HG03520 (cell line): Measurements from ENCODE around the gene GAB2.

Source experiments
- ATAC-seq: cut with Tn5 transposase; IDR thresholded peaks from one replicate; pipeline ENCODE4 v1.9.1; 2021; ENCODE audit warnings: mild to moderate bottlenecking, moderate library complexity; ENCODE audit not compliant: unreplicated experiment

The GAB2 gene

GRCh38 chr11:78428266-78428636, 10.6 kb upstream of the GAB2 start:
- no peak for ATAC-seq

- peak; percentile 42 for ATAC-seq
Measured at GRCh38 chr11:78427615-78428265, 10.1 kb upstream of the GAB2 start.

- no peak for ATAC-seq
Measured at GRCh38 chr11:78426845-78427244, 9.2 kb upstream of the GAB2 start.

GRCh38 chr11:78425399-78426070, 7.9 kb upstream of the GAB2 start:
- ATAC-seq = no peak

- peak; percentile 36 for ATAC-seq
Measured at GRCh38 chr11:78424334-78425270, 7.0 kb upstream of the GAB2 start.

- no peak for ATAC-seq
Measured at GRCh38 chr11:78423241-78423640, 5.6 kb upstream of the GAB2 start.

- no peak for ATAC-seq
Measured at GRCh38 chr11:78420796-78421209, 3.2 kb upstream of the GAB2 start.

GRCh38 chr11:78420255-78420764, 2.7 kb upstream of the GAB2 start:
- no peak for ATAC-seq

- ATAC-seq = no peak
Measured at GRCh38 chr11:78419327-78419726, 1.7 kb upstream of the GAB2 start.

GRCh38 chr11:78418584-78419211, 1.1 kb upstream of the GAB2 start:
- no peak for ATAC-seq

- ATAC-seq = peak; percentile 41
Measured at GRCh38 chr11:78417888-78418583, 416 bp upstream of the GAB2 start.

- ATAC-seq = peak; percentile 44
Measured at GRCh38 chr11:78416285-78417174, 1.1 kb downstream of the GAB2 start.

- ATAC-seq = no peak
Measured at GRCh38 chr11:78415338-78415737, 2.3 kb downstream of the GAB2 start.

- ATAC-seq = no peak
Measured at GRCh38 chr11:78414321-78415051, 3.1 kb downstream of the GAB2 start.

- ATAC-seq = no peak
Measured at GRCh38 chr11:78408619-78409018, 9.0 kb downstream of the GAB2 start.

GRCh38 chr11:78406568-78407196, 10.9 kb downstream of the GAB2 start:
- ATAC-seq = no peak

GRCh38 chr11:78405805-78406204, 11.8 kb downstream of the GAB2 start:
- no peak for ATAC-seq

- ATAC-seq = no peak
Measured at GRCh38 chr11:78403781-78404180, 13.8 kb downstream of the GAB2 start.
